Right lung (tissue), 5 donors: ENCODE results near the gene DCPS. TPM values are rescaled to one million over a fixed set of nuclear protein-coding genes. Genes with fewer than 3 reads are reported as not detected.
"Not testable (repeated sequence)": the region's sequence is repeated elsewhere in the genome, so short reads cannot be mapped to it uniquely, and the experiment has no call there.

Source experiments
- DNase-seq, 2 donors: peaks; one replicate each; pipeline ENCODE4 v3.0.0-alpha.2; 2013
- polyA plus RNA-seq, 5 donors: library from polyadenylated mRNA; unstranded; fragments of 120-200 nt; gene quantifications; one replicate each; pipeline versions ENCODE4 v1.2.1 to v1.2.3, GENCODE V29; 2013; ENCODE audit warnings: inconsistent platforms in 1 of 5, low replicate concordance in 1 of 5; ENCODE audit not compliant: insufficient read length in 5 of 5, insufficient read depth in 1 of 5

DCPS gene
- polyA plus RNA-seq, 5 donors, result 19.5 to 24.9 (median 21.4) TPM

GRCh38 chr11:126341760-126342161, 37.9 kb downstream of the DCPS start:
- DNase-seq, result no peak

- no peak for DNase-seq
These were observed 39.2 kb downstream of the DCPS start for GRCh38 chr11:126343051-126343450.

GRCh38 chr11:126344141-126345080, 40.6 kb downstream of the DCPS start:
- DNase-seq, result no peak

- DNase-seq, result no peak
These were observed 41.4 kb downstream of the DCPS start for GRCh38 chr11:126345283-126345682.

- no peak for DNase-seq
These were observed 42.1 kb downstream of the DCPS start for GRCh38 chr11:126345759-126346585.

- no peak for DNase-seq
These were observed 42.7 kb downstream of the DCPS start for GRCh38 chr11:126346586-126346940.

GRCh38 chr11:126346946-126347345, 43.1 kb downstream of the DCPS start:
- DNase-seq, result not testable (repeated sequence)

GRCh38 chr11:126347751-126348668, 44.1 kb downstream of the DCPS start:
- DNase-seq, result no peak

- DNase-seq, result peak; percentile 75 to 78
These were observed 45.1 kb downstream of the DCPS start for GRCh38 chr11:126348806-126349582.

- no peak for DNase-seq
These were observed 47.0 kb downstream of the DCPS start for GRCh38 chr11:126350836-126351235.

GRCh38 chr11:126352163-126352562, 48.3 kb downstream of the DCPS start:
- no peak for DNase-seq

- DNase-seq, result no peak
These were observed 49.3 kb downstream of the DCPS start for GRCh38 chr11:126352934-126353801.

- no peak for DNase-seq
These were observed 50.9 kb downstream of the DCPS start for GRCh38 chr11:126354631-126355323.

- peak; percentile 73 to 80 for DNase-seq
These were observed 51.6 kb downstream of the DCPS start, which contains the start of gene ST3GAL4 for GRCh38 chr11:126355324-126355925. ST3GAL4 (plus strand) TSS chr11:126355686; CDS start chr11:126406156, 50,470 bp downstream.

GRCh38 chr11:126355926-126356897, 52.4 kb downstream of the DCPS start:
- DNase-seq, result no peak

GRCh38 chr11:126357055-126357962, 53.4 kb downstream of the DCPS start:
- no peak for DNase-seq
